Esophagus muscularis mucosa (tissue), 4 donors: ENCODE data around the gene SPINK4. TPM values are rescaled to one million over a fixed set of nuclear protein-coding genes. Genes with fewer than 3 reads are reported as not detected.

Source experiments
- DNase-seq: peaks from one replicate; pipeline ENCODE4 v3.0.0-alpha.2; 2017; ENCODE audit errors: extremely low spot score
- H3K27ac ChIP-seq, 4 donors: fragments of 200-600 bp; sonication (generic); replicated peaks in 1 of 4; 1 replicate in 3 of 4; 2 replicates in 1 of 4; pipeline ENCODE4 v1.5.1; 2016 to 2019; ENCODE audit warnings: mild to moderate bottlenecking in 1 of 4
- H3K27me3 ChIP-seq, 4 donors: fragments of 200-600 bp; sonication (generic); one replicate each; pipeline versions ENCODE4 v1.5.1 to v1.6.0; 2016 to 2019
- H3K36me3 ChIP-seq, 4 donors: fragments of 200-600 bp; sonication (generic); one replicate each; pipeline ENCODE4 v1.5.1; 2016 to 2019
- H3K4me1 ChIP-seq, 4 donors: fragments of 200-600 bp; sonication (generic); one replicate each; pipeline ENCODE4 v1.5.1; 2016 to 2019
- H3K4me3 ChIP-seq, 4 donors: fragments of 200-600 bp; sonication (generic); 1 replicate in 2 of 4; 2 replicates in 2 of 4; pipeline ENCODE4 v1.5.1; 2016 to 2019; ENCODE audit warnings: mild to moderate bottlenecking in 4 of 4, moderate library complexity in 1 of 4
- H3K9me3 ChIP-seq, 4 donors: fragments of 200-600 bp; sonication (generic); 1 replicate in 3 of 4; 2 replicates in 1 of 4; pipeline ENCODE4 v1.5.1; 2016 to 2019
- EP300 ChIP-seq: sonication (generic); formaldehyde crosslinking; IDR thresholded peaks from one replicate; pipeline ENCODE4 v1.6.1; 2017; ENCODE audit warnings: antibody characterized with exemption
- POLR2A ChIP-seq: fragments of 450-650 bp; IDR thresholded peaks from one replicate; pipeline ENCODE4 v1.6.1; 2017; ENCODE audit warnings: antibody characterized with exemption, moderate library complexity, mild to moderate bottlenecking, low read depth
- POLR2AphosphoS5 ChIP-seq, 2 donors: sonication (generic); formaldehyde crosslinking; IDR thresholded peaks; one replicate each; pipeline ENCODE4 v1.6.1; 2017; ENCODE audit warnings: antibody characterized with exemption in 2 of 2
- WGBS: methylation state at CpG from one replicate; pipeline ENCODE4 v1.1.5; 2018; 5-methylcytosine and 5-hydroxymethylcytosine counted together
- intact Hi-C: fragments of 100-400 bp; cut with DNase I; formaldehyde crosslinking; loops from one replicate; pipeline ENCODE4 v1.15.1; 2023
- total RNA-seq, 4 donors: library from RNA; depleted of rRNA; stranded (reverse); fragments of >200 nt; gene quantifications; one replicate each; pipeline versions ENCODE4 v1.1.0 to v1.2.1, GENCODE V29; 2016
- TF ChIP-seq, protein P1 (sequence below), 3 experiments: fragments of 200-600 bp in 2 of 3; fragments of 450-650 bp in 1 of 3; sonication (generic) in 2 of 3; IDR thresholded peaks; one replicate each; pipeline ENCODE4 v1.5.1; 2017 to 2019; ENCODE audit warnings: antibody characterized with exemption in 3 of 3, mild to moderate bottlenecking in 2 of 3, moderate library complexity in 1 of 3

The SPINK4 gene
- total RNA-seq, 4 donors from 2014 or later: not detected

DNA sequence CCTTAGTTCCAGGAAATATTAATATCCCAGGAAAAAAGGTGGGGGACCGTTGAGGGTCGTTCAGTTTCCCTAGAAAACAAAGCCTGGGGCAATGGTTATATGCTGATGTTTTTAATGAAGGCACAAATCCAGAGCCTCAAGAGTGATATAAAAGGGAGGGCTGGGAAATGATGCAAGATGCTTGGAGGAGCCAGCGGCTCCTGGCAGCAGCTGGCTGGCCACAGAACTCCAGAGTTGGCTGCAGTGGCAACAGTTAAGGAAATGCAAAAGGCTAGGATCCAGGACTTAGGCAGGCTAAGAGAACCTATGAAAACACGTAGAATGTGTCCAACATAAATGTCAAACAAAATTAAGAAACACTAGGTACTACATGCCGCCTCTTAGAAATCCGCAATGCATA is 41.8 kb upstream of the SPINK4 start:
- H3K4me1 ChIP-seq: peaks cover 2 to 21% (median 14%) of the 10 kb centered on the region in 4 donors
- H3K9me3 ChIP-seq: no peaks in the 10 kb centered on the region
- 71% methylated on average over 6 of the region's 6 CpGs for WGBS
- TF ChIP-seq, protein P1, sequence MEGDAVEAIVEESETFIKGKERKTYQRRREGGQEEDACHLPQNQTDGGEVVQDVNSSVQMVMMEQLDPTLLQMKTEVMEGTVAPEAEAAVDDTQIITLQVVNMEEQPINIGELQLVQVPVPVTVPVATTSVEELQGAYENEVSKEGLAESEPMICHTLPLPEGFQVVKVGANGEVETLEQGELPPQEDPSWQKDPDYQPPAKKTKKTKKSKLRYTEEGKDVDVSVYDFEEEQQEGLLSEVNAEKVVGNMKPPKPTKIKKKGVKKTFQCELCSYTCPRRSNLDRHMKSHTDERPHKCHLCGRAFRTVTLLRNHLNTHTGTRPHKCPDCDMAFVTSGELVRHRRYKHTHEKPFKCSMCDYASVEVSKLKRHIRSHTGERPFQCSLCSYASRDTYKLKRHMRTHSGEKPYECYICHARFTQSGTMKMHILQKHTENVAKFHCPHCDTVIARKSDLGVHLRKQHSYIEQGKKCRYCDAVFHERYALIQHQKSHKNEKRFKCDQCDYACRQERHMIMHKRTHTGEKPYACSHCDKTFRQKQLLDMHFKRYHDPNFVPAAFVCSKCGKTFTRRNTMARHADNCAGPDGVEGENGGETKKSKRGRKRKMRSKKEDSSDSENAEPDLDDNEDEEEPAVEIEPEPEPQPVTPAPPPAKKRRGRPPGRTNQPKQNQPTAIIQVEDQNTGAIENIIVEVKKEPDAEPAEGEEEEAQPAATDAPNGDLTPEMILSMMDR (IDR thresholded peaks at IDR 0.05): no peak
- TF ChIP-seq POLR2AphosphoS5 (IDR thresholded peaks at IDR 0.05): peak; percentile 24 to 28
- no peaks in the 10 kb centered on the region for H3K36me3 ChIP-seq
- H3K27me3 ChIP-seq: no peaks in the 10 kb centered on the region
- DNase-seq: no peak
- H3K4me3 ChIP-seq: no peak overlapping the region
- H3K27ac ChIP-seq: peak overlapping the region; percentile 5 to 65 (median 47)
- intact Hi-C loops: no loop called here

DNA sequence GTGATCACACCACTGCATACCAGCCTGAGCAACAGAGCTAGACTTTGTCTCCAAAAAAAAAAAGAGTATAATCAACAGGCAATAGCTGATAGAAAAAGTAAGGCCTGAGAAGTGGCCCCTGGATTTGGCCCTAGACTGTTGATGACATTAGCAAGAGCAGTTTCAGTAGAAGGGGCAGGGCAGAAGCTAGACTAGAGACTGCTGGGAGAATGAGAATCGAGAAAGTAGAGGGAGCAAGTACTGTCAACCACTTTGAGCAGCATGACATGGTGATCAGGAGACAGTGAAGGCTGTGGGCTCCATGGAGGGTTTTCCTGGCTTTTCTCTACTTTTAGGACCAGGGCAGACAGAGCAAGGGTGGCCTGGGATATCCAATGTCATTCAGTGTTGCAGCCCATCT is 37.9 kb upstream of the SPINK4 start:
- no peaks in the 10 kb centered on the region for H3K9me3 ChIP-seq
- 86% methylated on average over 1 of the region's 1 CpG for WGBS
- no peak overlapping the region for H3K4me3 ChIP-seq
- intact Hi-C loops: no loop called here
- peaks cover 2 to 22% (median 14%) of the 10 kb centered on the region in 4 donors for H3K4me1 ChIP-seq
- no peak overlapping the region for H3K27ac ChIP-seq
- H3K36me3 ChIP-seq: no peaks in the 10 kb centered on the region
- no peaks in the 10 kb centered on the region for H3K27me3 ChIP-seq
- no peak for DNase-seq
- no peak for TF ChIP-seq POLR2AphosphoS5 (IDR thresholded peaks at IDR 0.05)
- TF ChIP-seq, protein P1 (IDR thresholded peaks at IDR 0.05): no peak
- TF ChIP-seq POLR2A: no peak
- TF ChIP-seq EP300: no peak

DNA sequence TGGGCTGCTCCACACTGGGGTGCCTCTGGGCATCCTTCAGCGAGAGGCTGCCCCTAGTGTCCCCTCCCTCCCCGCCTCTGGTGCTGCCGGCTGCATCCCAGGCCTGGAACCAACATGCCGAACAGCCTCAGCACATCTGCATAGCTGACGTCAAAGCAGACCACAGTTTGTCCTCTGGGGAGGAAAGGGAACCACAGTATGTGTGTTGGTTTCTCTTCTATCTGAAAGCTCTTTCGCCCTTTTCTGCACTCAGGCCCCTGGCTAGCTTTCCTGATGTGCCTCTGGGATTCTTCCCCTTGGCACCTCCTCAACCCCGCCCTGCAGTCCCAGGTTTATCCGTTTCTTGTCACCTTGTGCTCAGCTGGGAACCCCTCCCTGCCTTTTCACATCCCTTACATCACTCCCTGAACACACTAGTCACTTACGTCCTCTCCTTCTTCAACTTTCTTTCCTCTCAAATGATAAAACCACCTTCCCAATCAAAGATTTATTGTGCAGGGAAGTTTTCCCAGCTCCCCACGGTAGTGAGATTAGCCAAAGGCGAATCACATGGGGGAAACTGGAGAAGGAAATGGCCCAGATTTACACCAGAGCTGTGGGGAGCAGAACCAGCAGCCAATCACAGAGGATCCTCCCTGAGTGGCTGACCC is 37.3 kb upstream of the SPINK4 start:
- intact Hi-C loops: no loop called here
- peaks cover 2 to 17% (median 11%) of the 10 kb centered on the region in 4 donors for H3K4me1 ChIP-seq
- no peak for DNase-seq
- H3K27me3 ChIP-seq: no peaks in the 10 kb centered on the region
- 43% methylated on average over 11 of the region's 11 CpGs for WGBS
- no peak overlapping the region for H3K4me3 ChIP-seq
- peak overlapping the region in 1 of 4 donors; percentile 42 for H3K27ac ChIP-seq
- H3K9me3 ChIP-seq: no peaks in the 10 kb centered on the region
- H3K36me3 ChIP-seq: no peaks in the 10 kb centered on the region
- TF ChIP-seq POLR2AphosphoS5 (IDR thresholded peaks at IDR 0.05): no peak

DNA sequence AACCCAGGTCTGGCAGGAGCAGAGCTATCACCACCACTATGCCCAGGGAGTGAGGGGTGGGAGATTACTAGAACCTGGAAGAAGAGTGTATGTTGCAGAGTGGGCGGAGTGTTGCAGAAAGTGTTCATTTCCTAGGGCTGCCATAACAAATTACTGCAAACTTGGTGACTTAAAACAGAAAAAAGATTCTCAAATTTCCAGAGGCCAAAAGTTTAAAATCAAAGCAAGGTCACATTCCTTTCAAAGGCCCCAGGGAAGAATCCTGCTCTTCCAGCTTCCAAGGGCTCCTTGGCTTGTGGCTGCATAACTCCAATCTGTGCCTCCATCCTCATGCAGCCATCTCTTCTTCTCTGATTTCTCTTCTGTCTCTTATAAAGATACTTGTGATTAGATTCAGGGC is 30.6 kb upstream of the SPINK4 start:
- no peaks in the 10 kb centered on the region for H3K9me3 ChIP-seq
- H3K27me3 ChIP-seq: no peaks in the 10 kb centered on the region
- H3K4me3 ChIP-seq: no peak overlapping the region
- intact Hi-C loops: no loop called here
- H3K27ac ChIP-seq: no peak overlapping the region
- H3K4me1 ChIP-seq: no peaks in the 10 kb centered on the region
- WGBS: 91% methylated on average over 1 of the region's 1 CpG
- TF ChIP-seq EP300: no peak
- TF ChIP-seq, protein P1 (IDR thresholded peaks at IDR 0.05): no peak
- TF ChIP-seq POLR2AphosphoS5 (IDR thresholded peaks at IDR 0.05): no peak
- no peak for TF ChIP-seq POLR2A
- DNase-seq: no peak
- no peaks in the 10 kb centered on the region for H3K36me3 ChIP-seq

DNA sequence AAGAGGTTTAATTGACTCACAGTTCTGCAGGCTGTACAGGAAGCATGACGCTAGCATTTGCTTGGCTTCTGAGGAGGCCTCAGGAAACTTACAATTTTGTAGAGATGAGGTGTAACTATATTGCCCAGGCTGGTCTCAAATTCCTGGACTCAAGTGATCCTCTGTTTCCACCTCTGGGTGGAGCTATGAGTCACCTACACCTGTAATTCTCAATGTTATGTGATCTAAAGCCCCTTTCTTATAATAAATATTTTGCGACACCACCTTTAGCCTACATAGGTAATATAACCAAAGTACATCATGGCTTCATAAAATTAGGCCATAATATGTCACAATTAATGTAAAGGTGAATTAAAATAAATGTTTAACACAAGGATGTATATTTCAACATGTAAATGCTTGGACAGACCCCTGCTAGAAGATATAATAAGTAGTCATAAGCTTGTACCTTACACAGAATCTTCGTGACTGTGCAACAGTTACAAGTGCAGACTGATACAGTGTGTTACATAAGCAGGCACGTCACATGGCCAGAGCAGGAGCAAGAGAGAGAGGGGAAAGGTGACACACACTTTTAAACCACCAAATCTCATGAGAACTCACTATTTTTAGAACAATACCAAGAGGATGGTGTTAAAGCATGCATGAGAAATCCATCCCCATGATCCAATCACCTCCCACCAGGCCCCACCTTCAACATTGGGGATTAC is 29.8 kb upstream of the SPINK4 start:
- WGBS: 88% methylated on average over 4 of the region's 4 CpGs
- Histone ChIP-seq H3K9me3 (no peaks in the 10 kb centered on the region), H3K4me3 (no peak overlapping the region), H3K4me1 (no peaks in the 10 kb centered on the region), H3K36me3 (no peaks in the 10 kb centered on the region), H3K27me3 (no peaks in the 10 kb centered on the region), H3K27ac (no peak overlapping the region)
- DNase-seq: no peak
- intact Hi-C loops: no loop called here
- TF ChIP-seq POLR2AphosphoS5 (IDR thresholded peaks at IDR 0.05) (no peak), EP300 (no peak), POLR2A (no peak)
- TF ChIP-seq, protein P1 (IDR thresholded peaks at IDR 0.05): no peak
